T-helper 2 cell treated with Interferon-gamma antibody and Interleukin-4, amounts not matched to agents 100 ng/mL and 5 ng/mL, for 36 hours (primary cell): ENCODE results near the gene SEC24B. TPM values are rescaled to one million over a fixed set of nuclear protein-coding genes. Genes with fewer than 3 reads are reported as not detected.
"Not testable (repeated sequence)": the region's sequence is repeated elsewhere in the genome, so short reads cannot be mapped to it uniquely, and the experiment has no call there.

Experiments
- intact Hi-C: fragments of 100-400 bp; cut with micrococcal nuclease; formaldehyde crosslinking; loops from one replicate; pipeline ENCODE4 v1.15.1; 2023
- total RNA-seq: library from RNA; stranded (reverse); gene quantifications from 2 replicates; pipeline ENCODE4 v1.2.3, GENCODE V29; 2022

SEC24B gene
- total RNA-seq, 1 donor from 2014 or later = 26.6 TPM

DNA sequence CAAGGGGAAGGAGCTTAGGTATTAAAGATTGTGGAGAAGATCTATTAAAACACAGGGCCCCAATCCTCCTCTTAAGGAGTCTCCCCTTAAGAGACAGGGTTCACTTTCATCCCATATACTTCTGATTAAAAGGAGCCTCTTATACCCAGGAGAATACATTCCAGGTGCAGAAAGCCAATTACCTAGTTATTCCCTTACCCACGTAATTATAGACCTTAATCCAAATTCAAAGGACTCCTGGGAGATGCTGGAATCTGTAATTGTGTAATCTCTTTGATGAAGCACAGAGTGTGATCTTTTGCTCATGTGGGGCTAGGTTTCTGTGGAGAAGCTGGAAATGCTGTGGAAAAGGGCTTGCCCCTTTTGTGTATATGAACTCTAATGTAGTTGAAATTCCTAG, 1.4 kb upstream of the SEC24B start:
- intact Hi-C loops = loop anchor here (2.0 to 5.0 kb wide), 2 partner anchors 217 to 1085 kb away; no protein-coding TSS in a partner anchor

DNA sequence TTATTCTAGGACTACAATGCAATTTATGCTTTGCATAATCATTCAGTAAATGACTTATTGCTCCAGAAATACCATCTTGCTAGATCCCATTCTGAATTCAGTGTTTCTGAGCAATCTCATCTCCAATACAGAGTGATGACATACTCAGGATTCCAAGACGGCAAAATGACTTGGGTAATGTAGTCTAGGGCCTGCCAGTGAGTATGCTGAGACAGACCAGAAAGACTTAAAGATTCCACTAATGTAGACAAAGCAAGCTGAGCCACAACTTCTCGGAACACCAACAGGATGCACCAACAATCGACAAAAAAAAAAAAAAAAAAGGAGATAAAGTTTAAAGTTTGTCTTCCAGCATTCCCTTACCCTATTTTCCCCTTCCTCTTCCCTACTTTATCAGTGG, 919 bp upstream of the SEC24B start:
- intact Hi-C loops = loop anchor here (1.0 to 5.0 kb wide), 6 partner anchors 128 to 1085 kb away; partner anchors contain the start of genes CASP6, GAR1, MCUB and PLA2G12A

DNA sequence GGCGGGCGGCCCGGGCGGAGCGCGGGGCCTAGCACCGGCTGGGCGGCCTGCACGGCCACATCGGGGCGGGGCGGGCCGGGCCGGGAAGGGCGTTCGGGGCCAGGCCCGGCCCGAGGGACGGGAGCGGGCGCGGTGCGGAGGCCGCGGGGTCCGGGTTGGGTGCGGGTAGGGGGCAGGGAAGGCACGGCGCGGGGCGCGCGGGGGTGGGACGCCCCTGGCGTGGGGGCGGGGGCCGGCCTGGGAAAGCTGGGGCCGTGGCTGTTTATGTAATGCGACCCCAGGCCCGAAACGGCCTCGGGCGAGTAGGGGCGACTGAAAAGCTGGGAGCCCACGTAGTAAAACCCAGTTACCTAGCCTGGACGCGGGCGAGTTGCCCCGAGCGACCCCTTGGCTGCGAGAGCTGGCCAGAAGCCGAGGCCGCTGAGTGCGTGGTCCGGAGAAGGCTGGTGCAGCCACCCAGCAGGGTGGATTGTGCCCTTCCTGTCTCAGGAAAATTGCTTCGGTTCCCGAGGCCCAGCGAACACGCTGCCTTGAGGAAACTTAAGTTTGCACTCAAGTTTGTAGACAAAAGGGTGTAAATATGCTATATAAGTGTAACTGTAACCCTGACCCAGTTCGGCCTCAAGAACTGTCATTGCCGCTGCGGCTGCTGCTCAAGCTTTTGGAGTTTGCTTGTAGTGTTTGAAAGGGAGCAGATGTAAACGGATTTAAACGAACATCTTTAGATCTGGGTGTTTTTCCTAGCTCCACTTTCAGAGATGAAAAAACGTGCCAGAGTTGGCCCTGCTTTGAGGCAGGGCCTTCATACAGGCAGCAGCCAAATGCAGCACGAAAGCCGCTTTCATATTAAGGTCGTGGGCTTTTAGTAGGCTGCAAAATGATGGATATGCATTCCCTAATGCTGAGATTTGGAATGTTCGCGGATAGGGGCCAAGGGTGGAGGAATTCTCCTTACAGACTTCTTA, 674 bp downstream of the SEC24B start:
- intact Hi-C loops = loop anchor here (5.0 kb wide), 1 partner anchor 1083 kb away; no protein-coding TSS in a partner anchor

DNA sequence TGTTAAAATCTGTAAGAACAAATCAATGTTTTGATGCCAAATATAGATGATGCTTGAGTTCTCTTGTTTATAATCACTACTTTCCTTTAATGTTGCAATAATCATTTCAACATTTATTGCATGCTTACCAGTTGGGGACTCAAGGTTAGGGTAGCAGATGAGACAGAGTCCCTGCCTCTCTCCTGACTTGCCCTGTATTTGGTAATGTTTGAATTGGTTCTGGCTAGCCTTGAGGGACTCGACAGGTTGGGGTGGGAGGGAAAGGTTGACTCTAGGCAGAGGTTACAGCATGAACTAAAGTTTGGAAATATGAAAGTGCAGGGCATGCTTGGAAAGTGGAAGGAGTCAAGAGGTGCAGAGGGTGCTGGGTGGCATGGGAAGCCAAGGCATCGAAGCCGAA, 2.0 kb downstream of the SEC24B start:
- intact Hi-C loops = no loop called here

DNA sequence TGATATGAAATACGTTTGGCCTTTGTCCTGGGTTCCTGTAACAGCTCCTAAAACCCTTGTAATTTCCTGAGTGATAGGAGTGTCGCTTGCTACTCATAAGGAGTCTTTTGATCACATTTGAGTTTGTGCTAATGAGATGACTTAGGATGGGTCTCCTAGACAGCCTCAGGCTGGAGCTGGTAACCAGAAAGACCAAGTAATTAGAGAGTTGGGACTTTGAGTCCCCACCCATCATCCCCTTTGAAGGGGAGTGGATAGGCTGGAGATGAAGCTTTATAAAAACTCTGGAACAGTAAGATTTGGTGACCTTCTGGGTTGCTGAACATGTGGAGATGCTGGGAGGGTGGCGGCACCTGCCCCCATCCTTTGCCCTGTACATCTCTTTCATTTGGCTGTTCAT, 2.9 kb downstream of the SEC24B start:
- intact Hi-C loops = no loop called here

DNA sequence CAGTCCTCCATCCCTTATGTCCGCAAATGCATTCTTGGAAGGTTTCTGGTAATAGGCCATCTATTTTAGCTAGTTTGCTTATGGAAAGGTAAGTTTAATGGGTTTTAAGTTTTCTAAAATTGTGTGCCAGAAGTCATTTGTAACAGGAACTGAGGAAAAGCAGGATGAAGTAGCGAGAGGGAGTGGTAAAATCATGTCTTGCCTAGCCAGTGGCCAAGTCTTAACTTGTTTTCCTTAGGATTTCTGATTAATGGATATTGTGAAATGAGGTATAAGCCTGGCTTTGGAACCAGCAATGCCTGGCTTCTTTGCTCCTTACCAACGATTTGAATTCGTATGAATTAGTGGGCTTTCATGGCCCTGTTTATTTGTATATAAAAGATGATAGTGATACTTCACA, 7.3 kb downstream of the SEC24B start:
- intact Hi-C loops = no loop called here

DNA sequence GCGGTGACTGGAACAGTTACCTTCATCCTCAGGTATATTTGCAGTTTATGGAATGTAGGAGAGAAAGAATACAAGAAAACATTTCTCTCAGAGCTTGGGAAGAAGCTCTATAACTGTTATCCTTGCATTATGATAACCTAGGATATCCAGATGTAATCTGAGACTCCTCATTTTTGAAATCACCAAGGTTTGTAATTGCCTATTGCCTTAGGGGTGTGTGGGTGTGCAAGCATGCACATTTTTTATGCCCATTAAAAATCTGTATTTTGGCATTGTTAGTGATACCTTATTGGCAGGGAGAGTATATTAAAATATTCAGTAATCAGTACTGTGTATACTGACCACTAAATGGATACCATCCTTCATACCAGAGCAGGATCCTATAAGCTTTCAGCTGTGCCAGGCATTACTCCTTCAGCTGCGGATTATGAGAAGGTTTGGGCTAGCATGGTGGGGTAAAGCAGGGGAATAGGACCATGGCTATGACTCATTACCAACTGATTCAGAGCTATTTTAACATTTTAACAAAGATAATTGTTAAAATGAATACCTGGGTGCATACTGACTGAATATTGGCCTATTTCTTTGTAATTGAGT, 8.3 kb downstream of the SEC24B start:
- intact Hi-C loops = no loop called here

DNA sequence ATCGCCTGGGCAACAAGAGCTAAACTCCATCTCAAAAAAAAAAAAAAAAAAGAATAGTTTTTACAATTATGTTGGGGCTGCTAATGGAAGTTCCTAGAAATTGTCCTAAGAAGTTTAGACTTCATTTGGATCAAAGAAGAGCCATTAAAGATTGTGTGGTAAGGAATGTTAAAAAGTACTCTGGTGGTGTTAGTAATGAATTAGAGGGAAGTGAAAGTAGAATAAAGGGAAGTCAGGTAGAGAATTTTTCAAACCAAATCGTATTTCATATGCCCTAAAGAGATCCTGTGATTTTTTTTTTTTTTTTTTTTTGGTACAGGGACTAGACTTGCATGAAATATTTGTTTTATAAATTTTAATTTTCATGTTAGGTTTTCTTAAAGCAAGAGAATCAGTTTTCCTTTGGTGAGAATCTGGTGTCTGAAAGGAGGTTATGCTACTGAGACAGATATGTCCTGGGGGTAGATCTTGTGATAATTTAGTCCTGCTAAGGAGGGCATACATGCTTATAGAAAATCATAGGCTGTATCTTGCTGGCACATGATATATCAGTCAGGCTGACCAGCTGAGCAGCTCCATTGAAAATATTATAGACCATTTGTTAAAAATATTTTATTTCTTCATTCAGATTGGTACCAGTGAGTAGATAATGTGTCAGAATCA, 10.7 kb downstream of the SEC24B start:
- intact Hi-C loops = no loop called here

DNA sequence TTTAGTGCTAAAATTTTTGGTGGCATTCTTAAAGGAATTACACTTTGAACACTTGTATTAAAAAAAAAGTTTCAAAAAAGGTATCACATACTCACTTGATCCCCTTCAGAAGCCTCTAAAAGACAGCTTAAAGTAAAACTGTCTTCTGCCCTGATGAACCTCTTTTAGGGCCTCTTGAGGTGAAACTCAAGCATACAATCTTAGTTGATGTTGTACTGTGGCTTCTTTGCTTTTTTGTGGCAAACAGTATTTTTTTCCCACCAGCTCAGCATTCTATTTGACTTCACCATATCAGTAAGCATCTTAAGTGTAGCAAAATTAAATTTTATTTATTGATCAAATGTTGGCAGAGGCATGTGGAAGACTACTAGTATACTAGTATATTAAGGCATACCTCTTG, 13.7 kb downstream of the SEC24B start:
- intact Hi-C loops = no loop called here

DNA sequence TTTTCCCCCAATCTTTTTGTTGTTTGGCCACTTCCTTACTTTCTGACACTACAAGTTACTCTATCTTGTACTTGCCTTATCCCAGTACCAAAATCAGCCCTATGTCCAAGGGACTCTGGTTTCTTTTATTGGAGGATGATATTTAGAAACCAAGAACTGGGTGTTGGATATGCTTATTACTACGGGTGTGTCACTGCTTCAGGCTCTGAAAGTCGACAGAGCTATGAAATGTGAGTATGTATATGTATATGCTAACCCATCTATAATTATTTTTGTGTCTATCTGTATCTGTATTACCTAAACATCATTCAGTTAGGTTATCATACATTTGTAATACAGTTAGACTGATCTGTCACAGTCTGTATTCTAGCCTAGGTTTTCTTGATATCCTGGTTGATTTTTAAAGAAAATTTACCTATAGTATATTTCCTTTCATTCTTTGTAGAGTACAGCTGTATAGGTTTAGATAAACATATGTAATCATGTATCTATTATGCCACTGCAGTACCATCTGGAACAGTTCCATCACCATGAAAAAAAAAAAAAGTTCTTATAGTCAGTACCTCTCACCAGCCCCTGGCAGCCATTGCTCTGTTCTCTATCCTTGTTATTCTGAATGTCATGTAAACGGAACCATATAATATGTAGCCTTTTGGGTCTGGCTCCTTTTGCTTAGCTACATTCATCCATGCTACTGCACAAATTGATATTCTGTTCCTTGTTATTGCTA, 18.1 kb downstream of the SEC24B start:
- intact Hi-C loops = no loop called here

DNA sequence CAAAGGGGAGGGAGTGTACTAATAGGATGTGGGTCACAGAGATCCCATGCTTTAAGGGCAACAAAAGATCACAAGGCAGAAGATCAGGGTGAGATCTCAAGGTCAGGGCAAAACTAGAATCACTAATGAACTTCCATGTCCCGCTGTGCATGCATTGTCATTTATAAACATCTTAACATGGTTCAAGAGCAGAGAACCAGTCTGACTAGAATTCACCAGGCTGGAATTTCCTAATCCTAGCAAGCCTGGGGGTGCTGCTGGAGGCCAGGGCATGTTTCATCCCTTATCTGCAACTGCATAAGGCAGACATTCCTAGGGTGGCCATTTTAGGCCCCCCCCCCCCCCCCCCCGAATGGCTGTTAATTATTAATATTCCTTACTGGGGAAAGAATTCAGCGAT, 19.5 kb downstream of the SEC24B start:
- intact Hi-C loops = not testable (repeated sequence)

DNA sequence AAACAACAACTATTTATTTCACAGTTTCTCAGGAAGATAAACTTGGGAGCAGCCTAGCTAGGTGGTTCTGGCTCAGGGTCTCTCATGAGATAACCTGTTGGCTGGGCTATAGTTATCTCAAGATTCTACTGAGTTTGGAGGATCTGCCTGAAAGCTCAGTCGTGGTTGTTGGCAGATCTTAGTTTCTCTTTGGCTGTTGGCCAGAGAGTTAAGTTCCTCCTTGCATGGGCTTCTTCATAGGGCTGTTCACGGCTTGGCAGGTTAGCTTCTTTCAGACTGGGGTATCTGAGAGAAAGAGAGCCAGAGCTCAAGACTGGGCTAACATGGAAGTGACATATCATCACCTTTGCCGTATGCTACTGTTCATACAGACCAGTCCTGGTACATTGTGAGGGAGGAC, 28.7 kb downstream of the SEC24B start:
- intact Hi-C loops = no loop called here

DNA sequence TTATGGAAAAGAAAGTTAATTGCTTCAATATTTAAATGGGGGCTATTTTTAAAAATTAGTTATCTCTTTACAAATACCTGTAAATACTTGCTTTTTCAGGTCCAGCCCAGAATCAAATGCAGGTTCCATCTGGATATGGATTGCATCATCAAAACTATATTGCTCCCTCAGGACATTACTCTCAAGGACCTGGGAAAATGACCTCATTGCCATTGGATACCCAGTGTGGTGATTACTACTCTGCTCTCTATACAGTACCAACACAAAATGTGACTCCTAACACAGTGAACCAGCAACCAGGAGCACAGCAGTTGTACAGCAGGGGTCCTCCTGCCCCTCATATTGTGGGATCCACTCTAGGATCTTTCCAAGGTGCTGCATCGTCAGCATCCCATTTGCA, 29.2 kb downstream of the SEC24B start:
- intact Hi-C loops = no loop called here

DNA sequence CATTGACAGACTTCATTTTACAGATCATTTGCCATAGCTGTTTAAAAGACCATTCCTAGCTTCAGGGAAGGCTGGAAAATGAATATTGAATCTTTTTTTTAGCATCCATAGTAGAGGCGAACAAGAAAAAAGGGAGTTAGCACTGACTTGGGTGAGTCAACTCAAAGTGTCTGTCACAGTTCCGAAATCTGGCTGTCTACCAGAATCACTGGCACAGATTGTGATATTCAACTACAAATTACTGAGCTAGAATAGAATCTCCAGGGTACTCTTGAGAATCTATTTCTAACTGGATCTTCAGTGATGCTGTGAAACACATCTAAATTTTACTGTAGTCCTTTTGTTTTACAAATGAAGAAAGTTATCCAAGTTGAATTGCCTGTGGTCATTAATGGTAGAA, 31.5 kb downstream of the SEC24B start:
- intact Hi-C loops = no loop called here

DNA sequence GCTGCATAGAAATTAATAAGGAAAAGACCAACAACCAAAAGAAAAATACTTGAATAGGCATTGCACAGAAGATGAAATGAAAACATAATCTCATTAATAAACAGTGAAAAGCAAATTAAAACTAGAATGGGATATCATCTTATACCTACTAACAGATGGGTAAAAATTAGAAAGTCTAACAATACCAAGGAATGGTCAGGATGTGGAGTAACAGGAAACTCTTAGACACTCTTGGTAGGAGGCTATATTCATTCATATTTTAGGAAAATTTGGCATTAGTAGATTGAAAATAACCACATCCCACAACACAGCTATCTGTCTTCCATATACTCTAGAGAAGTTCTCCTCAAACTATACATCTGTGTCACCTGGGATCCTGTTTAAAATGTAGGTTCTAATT, 36.3 kb downstream of the SEC24B start:
- intact Hi-C loops = no loop called here

DNA sequence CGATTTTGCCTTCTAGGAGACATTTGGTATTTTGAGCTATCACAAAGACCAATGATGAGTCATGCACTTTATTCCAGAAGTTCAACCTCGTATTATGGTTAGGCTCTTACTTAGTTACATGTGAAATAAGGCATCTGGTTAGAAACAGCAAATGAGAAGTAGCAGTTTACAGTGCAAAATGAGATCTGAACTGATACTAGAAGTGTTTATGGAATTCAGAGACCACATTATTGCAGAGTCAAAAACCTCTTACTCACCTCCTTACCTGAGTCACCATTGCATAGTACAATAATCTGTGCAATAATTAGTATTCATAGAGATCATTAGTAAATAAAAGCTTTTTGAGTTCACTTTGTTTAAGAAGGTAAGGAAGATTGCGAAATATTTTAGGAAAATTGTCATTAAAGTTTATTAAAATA, 38.7 kb downstream of the SEC24B start:
- intact Hi-C loops = no loop called here

DNA sequence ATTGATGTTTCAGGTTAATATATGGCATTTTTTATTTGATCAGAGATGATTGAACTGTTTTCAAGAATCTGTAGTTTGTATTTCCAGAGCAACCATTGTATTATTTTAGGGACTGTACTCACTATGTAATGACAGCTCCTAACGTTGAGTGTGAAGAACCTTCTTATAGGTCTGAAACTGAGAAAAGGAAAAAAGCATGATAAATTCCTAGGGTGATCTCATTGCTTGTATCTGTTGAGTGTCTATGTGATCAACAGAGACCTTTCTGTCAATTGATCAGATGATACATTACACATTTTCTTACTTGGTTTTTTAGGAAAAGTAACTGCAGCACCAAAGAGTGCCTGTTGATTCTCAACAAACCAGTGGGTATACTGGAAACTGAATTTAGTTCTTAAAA, 40.2 kb downstream of the SEC24B start:
- intact Hi-C loops = no loop called here

DNA sequence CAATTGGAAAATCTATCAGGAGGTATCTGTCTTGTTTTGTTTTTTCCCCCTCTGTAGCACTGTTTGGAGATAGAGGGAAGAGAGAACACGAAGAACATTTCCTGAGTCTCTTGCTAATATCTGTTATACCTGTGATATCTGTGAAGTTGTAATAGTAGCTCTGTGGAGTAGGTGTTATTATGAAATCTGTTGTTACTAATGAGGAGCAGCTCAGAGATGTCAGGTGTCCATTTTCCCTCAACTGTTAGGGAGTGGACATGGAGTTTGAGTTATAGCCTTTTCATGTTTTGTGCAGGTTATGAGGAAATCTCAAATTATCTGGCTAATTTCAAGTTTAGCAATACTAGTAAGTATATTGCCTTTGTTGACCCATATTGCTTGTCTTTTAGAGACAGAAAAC, 52.4 kb downstream of the SEC24B start:
- intact Hi-C loops = no loop called here

DNA sequence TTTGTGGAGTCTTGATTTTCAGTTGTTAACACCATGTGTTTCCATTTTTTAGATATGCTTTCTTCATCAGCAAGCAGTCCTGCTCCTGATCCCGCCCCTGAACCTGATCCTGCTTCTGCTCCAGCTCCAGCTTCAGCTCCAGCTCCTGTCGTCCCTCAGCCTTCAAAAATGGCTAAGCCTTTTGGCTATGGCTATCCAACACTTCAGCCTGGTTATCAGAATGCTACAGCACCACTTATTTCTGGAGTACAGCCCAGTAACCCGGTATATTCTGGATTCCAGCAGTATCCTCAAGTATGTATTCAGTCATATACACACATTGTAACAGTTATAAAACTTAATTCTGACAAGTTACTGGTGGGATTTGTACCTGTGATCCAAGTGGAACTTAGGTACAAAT, 60.9 kb downstream of the SEC24B start:
- intact Hi-C loops = no loop called here

DNA sequence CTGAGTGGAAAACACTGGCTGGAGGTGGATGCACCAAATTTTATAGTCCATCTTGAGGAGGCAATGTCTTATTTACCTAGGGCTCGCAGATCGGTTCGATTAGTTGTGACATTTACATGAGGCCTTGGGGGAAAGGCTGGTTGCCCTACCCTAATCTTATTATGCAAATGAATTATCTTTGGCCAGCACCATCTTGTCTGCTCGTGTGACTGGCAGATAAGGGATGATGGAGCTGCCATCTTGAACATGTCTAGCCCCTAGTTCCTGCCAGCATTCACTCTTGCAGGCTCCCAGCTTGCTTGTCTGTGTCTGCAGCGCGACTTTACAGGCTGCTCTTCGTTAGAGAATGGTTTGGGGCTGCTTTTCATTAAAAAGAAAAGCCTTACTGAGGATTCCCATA, 61.9 kb downstream of the SEC24B start:
- intact Hi-C loops = no loop called here

DNA sequence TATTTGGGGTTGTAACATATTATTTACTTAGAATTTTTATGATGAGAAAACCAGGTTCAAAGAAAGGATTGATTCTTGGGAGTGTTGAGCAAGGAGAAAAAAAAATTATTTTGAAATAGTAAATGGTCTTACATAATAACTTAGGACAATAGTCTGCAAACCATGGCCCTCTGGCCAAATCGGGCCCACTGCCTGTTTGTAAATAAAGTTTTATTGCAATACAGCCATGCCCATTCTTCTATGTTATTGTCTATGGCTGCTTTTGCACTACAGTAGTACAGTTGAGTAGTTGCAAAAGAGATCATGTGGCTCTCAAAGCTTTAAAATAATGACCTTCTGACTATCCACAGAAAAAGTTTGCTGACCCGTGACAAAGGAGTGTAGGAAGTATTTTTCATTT, 63.3 kb downstream of the SEC24B start:
- intact Hi-C loops = no loop called here
